Retinal pigment epithelial cell (primary cell): ENCODE results near the gene CLDN20.

Experiments used
- DNase-seq: peaks from one replicate; pipeline ENCODE4 v3.0.0-alpha.2; 2010; ENCODE audit warnings: low read depth
- H3K4me3 ChIP-seq: 2 replicates; pipeline ENCODE4 v1.5.1; 2011; ENCODE audit warnings: mild to moderate bottlenecking, low read length, control low read depth, moderate library complexity
- CTCF ChIP-seq: conservative IDR thresholded peaks from 2 replicates; pipeline ENCODE4 v1.5.1; 2011; ENCODE audit warnings: low read depth, low read length, control low read depth, inconsistent platforms

The CLDN20 gene

GRCh38 chr6:155314773-155315515 is 51.1 kb downstream of the CLDN20 start:
- TF ChIP-seq CTCF = no peak

GRCh38 chr6:155315516-155315871 is 51.7 kb downstream of the CLDN20 start:
- DNase-seq = no peak
- TF ChIP-seq CTCF = no peak
- peak overlapping the region; percentile 86 for H3K4me3 ChIP-seq

More at GRCh38 chr6:155314773-155315515, 51.1 kb downstream of the CLDN20 start:
- DNase-seq = peak; percentile 77
- peak overlapping the region; percentile 86 for H3K4me3 ChIP-seq

- DNase-seq = no peak
- H3K4me3 ChIP-seq = no peak overlapping the region
- TF ChIP-seq CTCF = no peak
Observed at GRCh38 chr6:155316419-155316818, 52.6 kb downstream of the CLDN20 start.

DNA sequence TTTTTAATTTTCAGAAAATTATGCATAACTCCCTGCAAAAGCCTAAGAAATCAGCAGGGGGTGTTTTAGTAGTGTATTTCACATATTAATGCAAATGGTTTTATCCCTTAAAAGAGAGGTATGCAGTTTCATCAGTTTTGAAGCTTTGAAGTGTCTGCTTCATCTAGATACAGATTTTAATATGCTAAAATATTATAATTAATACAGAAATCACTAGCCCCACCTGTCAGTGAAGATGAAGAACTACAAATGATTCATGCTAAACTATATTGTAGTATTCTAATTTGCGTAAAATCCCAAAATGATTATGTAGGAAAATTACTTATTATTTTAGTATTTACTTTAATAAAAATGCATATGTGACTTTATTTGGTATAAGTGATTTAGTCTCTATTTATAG is 53.4 kb downstream of the CLDN20 start:
- TF ChIP-seq CTCF = no peak

DNA sequence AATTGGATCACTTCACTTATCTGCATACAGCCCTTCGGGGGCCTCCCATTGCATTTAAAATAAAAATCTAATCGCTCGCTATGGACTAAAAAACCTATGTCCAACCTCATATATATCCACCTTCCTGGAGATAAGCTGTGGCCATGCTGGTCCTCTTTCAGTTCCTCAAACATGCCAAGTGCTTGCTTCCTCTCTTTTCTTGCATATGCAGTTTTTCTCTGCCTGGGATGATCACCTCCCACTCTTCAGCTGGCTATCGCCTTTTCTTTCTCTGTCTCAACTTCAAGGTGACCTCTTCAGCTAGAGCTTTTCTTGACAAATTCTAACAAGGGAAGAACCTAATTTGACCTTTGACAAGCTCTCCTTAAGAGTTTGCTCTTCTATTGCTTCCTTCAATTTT is 56.1 kb downstream of the CLDN20 start:
- no peak for TF ChIP-seq CTCF
- DNase-seq = no peak
- no peak overlapping the region for H3K4me3 ChIP-seq

More for the DNA sequence above, 53.4 kb downstream of the CLDN20 start:
- H3K4me3 ChIP-seq = no peak overlapping the region
- no peak for DNase-seq

- no peak overlapping the region for H3K4me3 ChIP-seq
- DNase-seq = no peak
- TF ChIP-seq CTCF = no peak
Observed at GRCh38 chr6:155324172-155324571, 60.4 kb downstream of the CLDN20 start.

GRCh38 chr6:155324993-155325392 is 61.2 kb downstream of the CLDN20 start:
- no peak overlapping the region for H3K4me3 ChIP-seq
- TF ChIP-seq CTCF = no peak
- no peak for DNase-seq
